Osteoblast (primary cell): ENCODE data around the gene CIBAR2. TPM values are rescaled to one million over a fixed set of nuclear protein-coding genes. Genes with fewer than 3 reads are reported as not detected.
A peak's percentile ranks its signal among the peaks of the same experiment; 100 is the strongest.

ENCODE experiments used
- DNase-seq: peaks from one replicate; pipeline ENCODE4 v3.0.0; 2011; ENCODE audit warnings: low spot score, mixed read lengths; ENCODE audit not compliant: insufficient read length; ENCODE audit errors: missing footprints
- H2AFZ ChIP-seq: 2 replicates; pipeline ENCODE4 v1.6.0; 2011; ENCODE audit warnings: mild to moderate bottlenecking, low read length
- H3K27ac ChIP-seq: 2 replicates; pipeline ENCODE4 v1.5.1; 2011; ENCODE audit warnings: mild to moderate bottlenecking, low read depth, low read length, moderate library complexity
- H3K27me3 ChIP-seq: 2 replicates; pipeline ENCODE4 v1.6.0; 2012; ENCODE audit warnings: mild to moderate bottlenecking, control low read depth, inconsistent platforms, low read length, moderate library complexity; ENCODE audit not compliant: insufficient read depth
- H3K36me3 ChIP-seq: 2 replicates; pipeline ENCODE4 v1.5.1; 2011; ENCODE audit warnings: mild to moderate bottlenecking, low read length, control low read depth, moderate library complexity; ENCODE audit not compliant: insufficient read depth
- H3K4me1 ChIP-seq: 2 replicates; pipeline ENCODE4 v1.5.1; 2011; ENCODE audit warnings: mild to moderate bottlenecking, low read length, control low read depth, moderate library complexity; ENCODE audit not compliant: insufficient read depth
- H3K4me2 ChIP-seq: 2 replicates; pipeline ENCODE4 v1.6.0; 2011; ENCODE audit warnings: mild to moderate bottlenecking, low read length; ENCODE audit not compliant: insufficient read depth
- H3K4me3 ChIP-seq: fragments of 200-600 bp; sonication (generic); 3 replicates; pipeline ENCODE4 v1.5.1; 2012; ENCODE audit warnings: mild to moderate bottlenecking, low read length, inconsistent platforms; ENCODE audit not compliant: insufficient read depth
- H3K79me2 ChIP-seq: 2 replicates; pipeline ENCODE4 v1.6.0; 2012; ENCODE audit warnings: mild to moderate bottlenecking, low read length, control low read depth, inconsistent platforms; ENCODE audit not compliant: insufficient read depth
- H3K9me3 ChIP-seq: 2 replicates; pipeline ENCODE4 v1.5.1; 2011; ENCODE audit warnings: low read depth, low read length, control low read depth
- H4K20me1 ChIP-seq: 2 replicates; pipeline ENCODE4 v1.6.0; 2012; ENCODE audit warnings: mild to moderate bottlenecking, low read length, control low read depth; ENCODE audit not compliant: insufficient read depth
- CTCF ChIP-seq: IDR thresholded peaks from 2 replicates; pipeline ENCODE4 v1.5.1; 2011; ENCODE audit warnings: mild to moderate bottlenecking, low read depth, low read length, moderate library complexity; ENCODE audit errors: extremely low read depth
- total RNA-seq: library from RNA; depleted of rRNA; stranded (reverse); fragments of >200 nt; gene quantifications from 2 replicates; pipeline ENCODE4 v1.2.3, GENCODE V29; 2012

The CIBAR2 gene
- total RNA-seq, 1 donor, result under 0.01 TPM

GRCh38 chr16:85086347-85087291 lies 25.7 kb downstream of the CIBAR2 start:
- Histone ChIP-seq H3K27ac (no peak overlapping the region), H3K4me1 (no peaks in the 10 kb centered on the region), H3K4me2 (no peak overlapping the region), H3K9me3 (no peaks in the 10 kb centered on the region), H3K36me3 (peaks cover 8% of the 10 kb centered on the region), H3K4me3 (no peak overlapping the region), H3K27me3 (no peaks in the 10 kb centered on the region), H3K79me2 (no peaks in the 10 kb centered on the region), H2AFZ (no peak overlapping the region), H4K20me1 (peaks cover 5% of the 10 kb centered on the region)
- TF ChIP-seq CTCF, result peak; percentile 75
- DNase-seq, result peak; percentile 99

- H3K36me3 ChIP-seq, result peaks cover 8% of the 10 kb centered on the region
- no peak for TF ChIP-seq CTCF
- peak; percentile 70 for DNase-seq
- no peaks in the 10 kb centered on the region for H3K4me1 ChIP-seq
- no peak overlapping the region for H3K27ac ChIP-seq
- H2AFZ ChIP-seq, result no peak overlapping the region
- H3K79me2 ChIP-seq, result no peaks in the 10 kb centered on the region
- no peaks in the 10 kb centered on the region for H3K9me3 ChIP-seq
- no peak overlapping the region for H3K4me2 ChIP-seq
- no peaks in the 10 kb centered on the region for H3K27me3 ChIP-seq
- peaks cover 5% of the 10 kb centered on the region for H4K20me1 ChIP-seq
- no peak overlapping the region for H3K4me3 ChIP-seq
These were observed 26.6 kb downstream of the CIBAR2 start for GRCh38 chr16:85085721-85086120.

- DNase-seq, result peak; percentile 69
- no peaks in the 10 kb centered on the region for H3K27me3 ChIP-seq
- H3K79me2 ChIP-seq, result no peaks in the 10 kb centered on the region
- H2AFZ ChIP-seq, result no peak overlapping the region
- TF ChIP-seq CTCF, result no peak
- peaks cover 5% of the 10 kb centered on the region for H4K20me1 ChIP-seq
- no peak overlapping the region for H3K27ac ChIP-seq
- H3K36me3 ChIP-seq, result peaks cover 8% of the 10 kb centered on the region
- no peaks in the 10 kb centered on the region for H3K9me3 ChIP-seq
- H3K4me3 ChIP-seq, result no peak overlapping the region
- H3K4me1 ChIP-seq, result no peaks in the 10 kb centered on the region
- H3K4me2 ChIP-seq, result no peak overlapping the region
These were observed 27.3 kb downstream of the CIBAR2 start for GRCh38 chr16:85084841-85085510.
